GM23338 (cell line): ENCODE results near the gene RBM8A. TPM values are rescaled to one million over a fixed set of nuclear protein-coding genes. Genes with fewer than 3 reads are reported as not detected.

ENCODE experiments used
- ATAC-seq: fragments of 200-7000 bp; cut with Tn5 transposase; 3 replicates; pipeline ENCODE4 v1.9.1; 2020
- DNase-seq: peaks from one replicate; pipeline ENCODE4 v3.0.0-alpha.2; 2015; ENCODE audit warnings: low spot score
- H2AFZ ChIP-seq: fragments of 200-600 bp; sonication (generic); 2 replicates; pipeline ENCODE4 v1.8.0; 2016; ENCODE audit warnings: antibody characterized with exemption, mild to moderate bottlenecking, moderate library complexity
- H3F3A ChIP-seq: fragments of 200-600 bp; sonication (generic); replicated peaks from 2 replicates; pipeline ENCODE4 v1.8.0; 2017; ENCODE audit warnings: antibody characterized with exemption, mixed run types, low read depth
- H3K27ac ChIP-seq: fragments of 200-600 bp; sonication (generic); 2 replicates; pipeline ENCODE4 v1.6.1; 2016; ENCODE audit warnings: low read depth
- H3K27me3 ChIP-seq: fragments of 200-600 bp; sonication (generic); 2 replicates; pipeline ENCODE4 v1.8.0; 2016; ENCODE audit warnings: mild to moderate bottlenecking, mixed run types, moderate library complexity; ENCODE audit not compliant: insufficient read depth
- H3K36me3 ChIP-seq: fragments of 200-600 bp; sonication (generic); 2 replicates; pipeline ENCODE4 v1.8.0; 2016; ENCODE audit warnings: mild to moderate bottlenecking; ENCODE audit not compliant: insufficient read depth
- H3K4me1 ChIP-seq: fragments of 200-600 bp; sonication (generic); 2 replicates; pipeline ENCODE4 v1.8.0; 2016; ENCODE audit warnings: mild to moderate bottlenecking, moderate library complexity; ENCODE audit not compliant: insufficient read depth
- H3K4me2 ChIP-seq: fragments of 200-600 bp; sonication (generic); 2 replicates; pipeline ENCODE4 v1.7.1; 2017; ENCODE audit warnings: mixed run types
- H3K4me3 ChIP-seq: fragments of 200-600 bp; sonication (generic); 2 replicates; pipeline ENCODE4 v1.6.1; 2016; ENCODE audit warnings: mixed run types
- H3K79me2 ChIP-seq: fragments of 200-600 bp; sonication (generic); replicated peaks from 2 replicates; pipeline ENCODE4 v1.8.0; 2017; ENCODE audit warnings: mild to moderate bottlenecking; ENCODE audit not compliant: insufficient read depth
- H3K9me2 ChIP-seq: fragments of 200-600 bp; sonication (generic); 2 replicates; pipeline ENCODE4 v1.8.0; 2017; ENCODE audit not compliant: insufficient read depth
- H4K20me1 ChIP-seq: fragments of 200-600 bp; sonication (generic); replicated peaks from 2 replicates; pipeline ENCODE4 v1.8.0; 2017; ENCODE audit warnings: mild to moderate bottlenecking; ENCODE audit not compliant: insufficient read depth
- H3K27ac Mint-ChIP-seq: 2 replicates; pipeline ENCODE4 v1.8.0; 2020; ENCODE audit warnings: inconsistent platforms, mild to moderate bottlenecking, moderate library complexity, mixed read lengths
- H3K27me3 Mint-ChIP-seq: 3 replicates; pipeline ENCODE4 v1.8.0; 2022; ENCODE audit warnings: low read depth, mild to moderate bottlenecking, moderate library complexity, mixed read lengths, inconsistent platforms; ENCODE audit not compliant: insufficient read depth, poor library complexity
- H3K36me3 Mint-ChIP-seq: 3 replicates; pipeline ENCODE4 v1.8.0; 2021; ENCODE audit warnings: low read depth, mild to moderate bottlenecking, inconsistent platforms, moderate library complexity, mixed read lengths
- H3K4me1 Mint-ChIP-seq: 3 replicates; pipeline ENCODE4 v1.8.0; 2020; ENCODE audit warnings: mild to moderate bottlenecking, inconsistent platforms, mixed read lengths
- H3K4me3 Mint-ChIP-seq: 3 replicates; pipeline ENCODE4 v1.8.0; 2021; ENCODE audit warnings: moderate library complexity, mild to moderate bottlenecking, inconsistent platforms, mixed read lengths
- H3K9me3 Mint-ChIP-seq: 3 replicates; pipeline ENCODE4 v1.8.0; 2020; ENCODE audit warnings: moderate library complexity, mild to moderate bottlenecking, inconsistent platforms, mixed read lengths
- EZH2 ChIP-seq: fragments of 200-600 bp; sonication (generic); IDR thresholded peaks from one replicate; pipeline ENCODE4 v1.8.0; 2017; ENCODE audit warnings: antibody characterized with exemption, mild to moderate bottlenecking, low read depth; ENCODE audit not compliant: unreplicated experiment
- EZH2phosphoT487 ChIP-seq: fragments of 200-600 bp; sonication (generic); IDR thresholded peaks from one replicate; pipeline ENCODE4 v1.8.1; 2018; ENCODE audit warnings: antibody characterized with exemption; ENCODE audit not compliant: unreplicated experiment
- ZNF462 ChIP-seq: fragments of 250-450 bp; sonication (Bioruptor Pico); IDR thresholded peaks from 2 replicates; pipeline ENCODE4 v1.5.0; 2020; ENCODE audit warnings: mild to moderate bottlenecking, moderate library complexity
- polyA plus RNA-seq: library from polyadenylated mRNA; unstranded; fragments of >200 nt; fragmentation: Nextera tagmentation; extraction: Ambion mirVana; gene quantifications from 2 replicates; pipeline ENCODE4 v1.2.1, GENCODE V29; 2016
- total RNA-seq: library from RNA; depleted of rRNA; stranded (reverse); fragments of >200 nt; shearing (Covaris generic); gene quantifications from 2 replicates; pipeline ENCODE4 v1.2.3, GENCODE V29; 2014

RBM8A gene
- total and polyA plus RNA-seq, 2 experiments from 2014 or later: 170 to 312 TPM

GRCh38 chr1:145962157-145963102 is 35.1 kb upstream of the RBM8A start:
- H4K20me1 ChIP-seq: no peaks in the 10 kb centered on the region
- Mint-ChIP-seq H3K27me3 (peaks cover 62% of the 10 kb centered on the region), H3K4me3 (peak overlapping the region; percentile 95), H3K9me3 (peaks cover 5% of the 10 kb centered on the region), H3K27ac (no peak overlapping the region), H3K4me1 (peaks cover 27% of the 10 kb centered on the region), H3K36me3 (peaks cover under 1% of the 10 kb centered on the region; the same call in 1 of the 3 replicates)
- H3K4me1 ChIP-seq: peaks cover 26% of the 10 kb centered on the region
- no peak overlapping the region for H3K27ac ChIP-seq
- no peaks in the 10 kb centered on the region for H3K9me2 ChIP-seq
- H3K36me3 ChIP-seq: no peaks in the 10 kb centered on the region
- H3K4me3 ChIP-seq: peak overlapping the region; percentile 90
- no peak for ATAC-seq
- H3K79me2 ChIP-seq: no peaks in the 10 kb centered on the region
- H3K4me2 ChIP-seq: peak overlapping the region; percentile 93
- TF ChIP-seq EZH2 (peak; percentile 61), EZH2phosphoT487 (peak; percentile 49), ZNF462 (CRISPR knock-in tag) (no peak)
- H2AFZ ChIP-seq: peak overlapping the region; percentile 94
- peak; percentile 55 for DNase-seq
- H3F3A ChIP-seq: 0 out of 2 replicates have a peak, but pooled peaks cover 4% of the 10 kb centered on the region
- peaks cover 60% of the 10 kb centered on the region for H3K27me3 ChIP-seq
